Ecto neural progenitor cell (in vitro differentiated cells): Measurements from ENCODE around the gene UBB.
A peak's percentile ranks its signal among the peaks of the same experiment; 100 is the strongest.

Experiments
- DNase-seq: peaks from one replicate; pipeline ENCODE4 v3.0.0-alpha.2; 2018; ENCODE audit warnings: low spot score

The UBB gene

GRCh38 chr17:16380640-16381495 is at the start of gene UBB:
Gene UBB, plus strand, starts transcription at chr17:16381091. Its CDS starts 817 bp downstream, at chr17:16381908.
- DNase-seq, result peak; percentile 100

GRCh38 chr17:16338391-16338790 is 42.5 kb upstream of the UBB start:
- DNase-seq, result no peak

DNA sequence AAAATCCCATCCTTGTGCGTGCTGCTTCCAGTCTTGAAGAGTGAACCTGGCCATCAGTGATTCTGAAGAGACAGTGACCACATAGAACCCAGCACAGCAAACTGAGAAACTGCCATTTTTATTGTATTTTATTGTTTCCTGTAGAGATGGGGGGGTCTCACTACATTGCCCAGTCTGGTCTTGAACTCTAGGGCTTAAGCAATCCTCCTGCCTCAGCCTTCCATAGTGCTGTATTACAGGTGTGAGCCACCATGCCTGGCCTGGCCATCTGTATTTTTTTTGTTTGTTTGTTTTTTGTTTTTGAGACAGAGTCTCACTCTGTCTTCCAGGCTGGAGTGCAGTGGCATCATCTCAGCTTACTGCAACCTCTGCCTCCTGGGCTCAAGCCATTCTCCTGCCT is 41.5 kb upstream of the UBB start:
- no peak for DNase-seq

DNA sequence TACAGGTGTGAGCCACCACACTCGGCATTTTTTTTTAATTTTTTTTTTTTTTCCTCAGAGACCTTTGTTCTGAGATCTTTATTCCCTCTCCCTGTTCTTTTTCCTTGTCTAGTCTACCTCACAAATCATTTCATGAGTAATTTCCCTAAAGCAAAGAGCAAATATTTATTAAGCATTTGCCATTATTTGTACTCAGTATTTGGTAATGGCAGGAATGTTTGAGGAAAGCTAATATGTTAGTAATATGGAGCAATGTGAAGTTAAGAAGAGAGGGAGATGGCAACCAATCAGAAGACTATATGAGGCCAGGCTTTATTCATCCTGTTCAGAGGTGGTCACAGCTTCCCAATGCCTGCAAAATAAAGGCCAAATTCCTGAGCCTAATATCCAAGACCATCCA is 40.9 kb upstream of the UBB start:
- no peak for DNase-seq

DNA sequence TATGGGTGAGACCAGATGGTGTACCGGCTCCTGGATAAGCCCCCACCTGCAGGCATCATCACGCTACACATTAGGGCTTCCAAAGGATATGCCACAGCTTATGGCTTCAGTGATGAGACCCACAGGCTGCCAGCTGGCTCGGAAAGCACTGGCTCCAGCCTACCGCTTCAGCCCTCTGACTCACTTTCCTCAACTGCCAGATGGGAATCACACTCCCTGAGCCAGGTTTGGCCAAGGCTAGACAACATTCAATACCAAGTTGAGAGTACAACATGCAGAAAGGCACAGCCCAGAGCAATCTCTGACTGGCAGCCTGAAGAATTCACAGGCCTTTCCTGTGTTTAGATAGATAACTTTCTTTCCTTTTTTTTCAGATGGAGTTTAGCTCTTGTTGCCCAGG is 37.9 kb upstream of the UBB start:
- DNase-seq, result no peak

GRCh38 chr17:16343569-16343968 is 37.3 kb upstream of the UBB start:
- DNase-seq, result no peak

GRCh38 chr17:16345565-16345964 is 35.3 kb upstream of the UBB start:
- no peak for DNase-seq

- DNase-seq, result no peak
These were observed 34.1 kb upstream of the UBB start for GRCh38 chr17:16346721-16347271.

DNA sequence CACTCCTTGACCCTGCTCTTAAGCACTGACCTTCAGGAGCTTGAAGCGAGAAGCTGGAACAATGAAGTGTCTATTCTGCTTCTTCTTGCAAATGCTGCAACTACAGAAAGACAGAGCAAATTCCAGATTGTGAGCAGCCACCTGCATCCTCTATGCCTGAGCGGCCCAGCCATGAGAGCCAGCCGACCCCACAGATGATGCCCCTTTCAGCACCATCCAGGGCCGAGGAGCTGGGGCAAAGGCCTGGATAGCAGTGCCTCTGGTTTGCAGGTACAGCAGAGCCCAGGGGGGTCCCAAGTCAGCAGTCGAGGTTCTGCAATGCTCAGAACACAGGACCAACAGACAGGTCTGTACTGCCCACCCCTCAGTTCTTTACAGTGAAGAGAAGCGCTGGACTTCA is 32.3 kb upstream of the UBB start:
- no peak for DNase-seq

DNA sequence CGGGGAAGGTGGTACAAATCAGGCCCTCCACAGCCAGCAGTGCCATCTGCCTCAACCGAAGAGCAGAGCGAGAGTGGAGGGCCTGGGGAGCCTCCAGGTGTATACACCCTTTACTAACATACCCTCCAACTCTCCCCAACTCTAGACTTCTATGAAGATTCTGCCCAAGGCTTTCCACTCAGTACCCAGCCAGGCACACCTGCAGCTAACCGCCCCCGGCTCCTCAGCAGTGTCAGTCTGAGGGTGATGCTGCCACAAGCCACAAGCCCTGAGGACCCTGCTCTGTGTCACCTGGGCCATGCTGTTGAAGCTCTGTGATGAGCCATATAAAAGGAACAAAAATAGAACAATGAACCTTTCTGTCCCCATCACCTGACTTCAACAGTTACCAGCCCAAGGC is 31.5 kb upstream of the UBB start:
- DNase-seq, result no peak

- no peak for DNase-seq
These were observed 29.1 kb upstream of the UBB start for GRCh38 chr17:16351831-16352230.

- DNase-seq, result peak; percentile 84
These were observed 28.6 kb upstream of the UBB start for GRCh38 chr17:16352303-16352666.

GRCh38 chr17:16352667-16353316 is 28.1 kb upstream of the UBB start:
- DNase-seq, result peak; percentile 81

DNA sequence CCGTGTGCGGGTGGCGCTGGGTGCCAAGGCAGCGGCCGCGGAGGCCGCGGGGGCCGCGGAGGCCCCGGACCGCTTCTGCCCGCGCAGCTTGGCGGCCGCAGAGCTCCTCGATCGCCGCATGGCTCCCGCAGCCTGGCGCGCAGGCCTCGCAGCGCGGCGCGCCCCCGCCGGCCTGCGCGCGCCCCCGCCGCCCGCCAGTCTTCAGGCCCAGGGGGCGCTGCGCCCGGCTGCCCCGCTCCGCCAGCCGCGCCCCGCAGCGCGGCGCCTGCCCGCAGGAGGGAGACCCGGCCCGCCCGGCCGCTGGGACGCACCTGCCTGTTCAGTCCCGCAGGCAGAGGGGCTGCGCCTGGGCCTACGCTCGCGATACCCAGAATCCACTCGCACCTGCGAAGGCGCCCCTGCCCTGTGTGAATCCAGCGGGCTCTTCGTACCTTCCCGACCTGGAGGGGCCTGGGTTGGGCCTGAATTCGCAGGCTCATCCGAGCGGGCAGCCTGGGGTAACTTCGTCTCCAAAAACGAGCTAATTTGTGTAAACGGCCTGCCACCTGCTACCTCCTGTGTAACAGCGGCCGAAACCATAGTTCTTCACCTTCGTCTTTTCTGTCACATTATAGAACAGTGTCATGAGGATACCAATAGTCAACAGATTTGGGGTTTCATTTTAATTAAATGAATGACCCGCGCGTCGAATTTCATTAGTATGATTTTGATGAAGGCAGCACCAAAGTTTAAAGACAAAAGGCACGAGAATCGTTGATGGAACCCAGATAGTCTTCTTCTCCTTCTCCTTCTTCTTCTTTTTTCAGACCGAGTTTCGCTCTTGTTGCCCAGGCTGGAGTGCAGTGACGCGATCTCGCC is 27.3 kb upstream of the UBB start, which contains the start of gene CENPV:
Gene CENPV (minus strand): TSS at position 153 of the 858 bp plus-strand sequence. CDS start 33 bp downstream, at position 120.
- DNase-seq, result peak; percentile 89

DNA sequence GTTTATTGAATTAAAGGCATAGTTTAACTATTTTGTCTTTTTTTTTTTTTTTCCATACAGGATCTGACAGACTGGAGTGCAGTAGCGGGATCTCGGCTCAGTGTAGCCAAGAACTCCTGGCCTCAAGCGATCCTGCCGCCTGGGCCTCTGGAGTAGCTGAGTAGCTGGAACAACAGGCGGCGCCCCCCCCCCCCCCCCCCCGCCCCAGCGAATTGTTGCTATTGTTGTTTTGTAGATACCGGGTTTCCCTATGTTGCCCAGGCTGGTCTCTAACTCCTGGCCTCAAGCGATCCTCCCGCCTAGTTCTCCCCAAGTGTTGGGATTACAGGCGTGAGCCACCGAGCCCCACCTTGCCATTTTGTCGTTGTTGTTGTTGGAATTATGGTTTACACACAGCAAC is 26.3 kb upstream of the UBB start:
- no peak for DNase-seq

DNA sequence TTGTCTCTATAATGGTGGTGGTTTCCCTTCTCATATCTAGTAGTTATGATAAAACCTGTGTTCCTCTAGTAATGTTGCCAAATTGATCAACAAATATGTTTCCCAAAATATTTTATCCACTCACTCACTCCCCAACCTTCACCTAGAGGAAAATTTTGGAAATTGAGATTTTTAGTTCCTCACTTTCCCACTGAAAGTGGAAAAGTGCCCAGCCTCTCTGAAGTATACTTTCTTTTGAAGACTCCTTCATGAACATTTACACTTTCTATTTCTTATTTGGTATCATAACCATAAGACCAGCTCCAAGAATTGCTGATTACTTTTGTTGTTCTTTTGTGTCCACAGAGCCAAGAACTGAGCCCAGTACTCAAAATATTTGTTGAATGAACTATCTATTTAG is 22.5 kb upstream of the UBB start:
- no peak for DNase-seq

GRCh38 chr17:16361874-16362273 is 19.0 kb upstream of the UBB start:
- no peak for DNase-seq

GRCh38 chr17:16363749-16364536 is 16.9 kb upstream of the UBB start:
- DNase-seq, result peak; percentile 84

- no peak for DNase-seq
These were observed 16.3 kb upstream of the UBB start for GRCh38 chr17:16364625-16365024.

DNA sequence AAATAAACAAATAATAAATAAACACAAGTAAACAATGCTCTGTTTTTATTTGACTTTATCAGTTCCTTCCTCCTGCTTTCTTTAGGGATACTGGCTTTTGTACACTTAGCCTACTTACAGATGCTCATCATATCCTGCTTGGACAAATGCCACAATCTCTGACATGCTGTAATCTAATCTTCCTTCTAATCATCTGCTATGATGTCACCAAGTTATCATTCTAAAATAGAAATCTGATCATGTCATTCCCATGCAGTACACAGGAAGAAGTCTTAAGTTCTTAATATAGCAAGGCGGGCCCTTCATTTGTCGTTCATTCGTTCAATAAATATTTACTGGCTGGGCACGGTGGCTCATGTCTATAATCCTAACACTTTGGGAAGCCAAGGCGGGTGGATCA is 9.1 kb upstream of the UBB start:
- no peak for DNase-seq

DNA sequence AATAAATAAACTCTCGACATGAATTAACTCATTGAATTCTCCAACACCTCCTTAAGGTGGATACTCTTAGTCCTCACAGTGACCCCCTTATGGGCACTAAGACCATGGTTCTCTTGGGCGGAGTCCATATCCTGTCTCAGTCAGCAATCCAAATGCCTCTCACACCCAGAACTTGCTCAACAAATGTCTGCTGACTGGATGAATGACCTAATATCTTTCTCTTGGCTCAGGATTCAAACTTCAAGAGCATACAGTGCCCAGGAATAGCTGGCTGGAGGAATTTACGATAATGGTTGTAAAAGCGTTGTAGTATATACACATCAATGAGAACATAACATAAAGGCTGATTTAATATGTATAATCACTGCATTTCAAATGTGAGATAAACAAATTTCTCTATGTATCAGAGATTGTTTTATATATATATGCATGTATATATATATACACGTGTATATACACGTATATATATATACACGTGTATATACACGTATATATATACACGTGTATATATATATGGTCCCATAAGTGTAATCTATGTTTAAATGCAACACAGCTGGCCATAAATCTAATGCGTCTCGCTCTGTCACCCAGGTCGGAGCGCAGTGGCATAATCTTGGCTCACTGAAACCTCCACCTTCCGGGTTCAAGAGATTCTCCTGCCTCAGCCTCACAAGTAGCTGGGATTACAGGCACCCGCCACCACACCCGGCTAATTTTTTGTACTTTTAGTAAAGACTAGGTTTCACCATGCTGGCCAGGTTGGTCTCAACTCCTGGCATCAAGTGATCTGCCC is 6.5 kb upstream of the UBB start:
- DNase-seq, result no peak
